ENCODE measurements around the gene SLC19A3.
"Not testable (repeated sequence)": the region's sequence is repeated elsewhere in the genome, so short reads cannot be mapped to it uniquely, and the experiment has no call there.

SLC19A3 gene

GRCh38 chr2:227671170-227671905, 46.5 kb downstream of the SLC19A3 start:
- no peak overlapping the region for H3K4me3 ChIP-seq (ENCODE audit: low read depth, low read length)
- DNase-seq (ENCODE audit: low read depth): no peak
- TF ChIP-seq MYC (IDR thresholded peaks at IDR 0.05; ENCODE audit: low read depth, low read length): no peak
- no peak for TF ChIP-seq MAX (IDR thresholded peaks at IDR 0.05; ENCODE audit: low read depth, low read length)
- TF ChIP-seq CTCF (IDR thresholded peaks at IDR 0.05; ENCODE audit: low read depth, low read length): no peak
- no peak for TF ChIP-seq POLR2A (IDR thresholded peaks at IDR 0.05; ENCODE audit: extremely low read depth, insufficient read length)

GRCh38 chr2:227666631-227667170, 51.1 kb downstream of the SLC19A3 start, which contains the start of gene SCYGR5:
Gene SCYGR5 (plus strand): TSS chr2:227666804. CDS start chr2:227666804, 0 bp downstream.
- H3K4me3 ChIP-seq (ENCODE audit: low read depth, low read length): not testable (repeated sequence)
- DNase-seq (ENCODE audit: low read depth): peak; percentile 42

- TF ChIP-seq POLR2A (IDR thresholded peaks at IDR 0.05; ENCODE audit: extremely low read depth, insufficient read length): no peak
- TF ChIP-seq MYC (IDR thresholded peaks at IDR 0.05; ENCODE audit: low read depth, low read length): no peak
- TF ChIP-seq CTCF (IDR thresholded peaks at IDR 0.05; ENCODE audit: low read depth, low read length): no peak
- TF ChIP-seq MAX (IDR thresholded peaks at IDR 0.05; ENCODE audit: low read depth, low read length): no peak
- H3K4me3 ChIP-seq (ENCODE audit: low read depth, low read length): no peak overlapping the region
- no peak for DNase-seq (ENCODE audit: low read depth)
Measured at GRCh38 chr2:227665189-227665940, 52.5 kb downstream of the SLC19A3 start.

- no peak for DNase-seq (ENCODE audit: low read depth)
- no peak overlapping the region for H3K4me3 ChIP-seq (ENCODE audit: low read depth, low read length)
- TF ChIP-seq CTCF (IDR thresholded peaks at IDR 0.05; ENCODE audit: low read depth, low read length): no peak
- TF ChIP-seq POLR2A (IDR thresholded peaks at IDR 0.05; ENCODE audit: extremely low read depth, insufficient read length): no peak
- TF ChIP-seq MAX (IDR thresholded peaks at IDR 0.05; ENCODE audit: low read depth, low read length): 0 out of 2 replicates have a peak, but pooled peaks have one; percentile 32
- no peak for TF ChIP-seq MYC (IDR thresholded peaks at IDR 0.05; ENCODE audit: low read depth, low read length)
Measured at GRCh38 chr2:227661827-227662226, 56.0 kb downstream of the SLC19A3 start.

GRCh38 chr2:227661025-227661649, 56.7 kb downstream of the SLC19A3 start:
- TF ChIP-seq MAX (IDR thresholded peaks at IDR 0.05; ENCODE audit: low read depth, low read length): no peak
- no peak for TF ChIP-seq MYC (IDR thresholded peaks at IDR 0.05; ENCODE audit: low read depth, low read length)
- TF ChIP-seq POLR2A (IDR thresholded peaks at IDR 0.05; ENCODE audit: extremely low read depth, insufficient read length): no peak
- TF ChIP-seq CTCF (IDR thresholded peaks at IDR 0.05; ENCODE audit: low read depth, low read length): no peak
- H3K4me3 ChIP-seq (ENCODE audit: low read depth, low read length): no peak overlapping the region
- DNase-seq (ENCODE audit: low read depth): no peak
